Pons (tissue), 1 donor: ENCODE data around the gene NTF4.
"Not testable (repeated sequence)": the region's sequence is repeated elsewhere in the genome, so short reads cannot be mapped to it uniquely, and the experiment has no call there.

Experiments
- DNase-seq: peaks from one replicate; pipeline ENCODE4 v3.0.0-alpha.2; 2016; ENCODE audit warnings: low spot score

The NTF4 gene

GRCh38 chr19:49056902-49057596, 7.6 kb downstream of the NTF4 start:
- not testable (repeated sequence) for DNase-seq

DNA sequence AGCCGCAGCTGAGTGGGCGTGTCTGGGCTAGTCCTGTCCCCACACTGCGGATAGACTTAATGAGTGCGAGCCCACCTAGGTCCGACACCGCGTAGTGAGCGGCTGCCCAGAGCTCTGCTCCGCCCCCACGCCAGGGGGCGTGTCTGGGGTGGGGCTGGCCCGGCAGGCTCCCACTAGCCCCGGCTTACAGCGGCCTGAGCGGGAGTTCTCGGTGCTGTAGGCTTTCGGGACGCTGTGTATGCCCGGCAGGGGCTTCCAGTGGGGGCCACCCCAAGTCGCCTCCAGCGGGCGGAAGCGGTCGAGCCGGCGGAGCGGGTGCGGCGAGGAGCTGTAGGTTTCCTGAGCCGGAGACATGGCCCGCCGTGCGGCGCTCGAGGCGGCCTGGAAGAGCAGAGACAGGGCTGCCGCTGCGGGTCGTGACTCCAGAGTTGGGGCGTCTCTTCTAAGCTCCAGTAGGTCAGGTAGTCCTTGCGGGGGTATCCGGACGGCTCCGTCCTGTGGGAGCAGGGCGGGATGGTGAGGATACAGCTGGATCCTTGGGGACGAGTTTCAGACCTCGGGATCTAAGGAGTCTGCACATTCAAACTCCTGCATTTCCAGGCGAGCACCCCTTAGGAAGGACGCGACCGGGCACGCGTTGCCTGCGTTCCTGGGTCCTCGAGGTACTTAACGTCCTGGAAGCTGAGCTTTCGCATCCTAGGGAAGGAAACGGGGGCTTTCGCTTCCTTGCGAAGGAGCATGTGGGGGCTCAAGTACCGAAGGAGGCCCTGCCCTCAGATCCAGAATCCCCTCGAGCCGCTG, 8.3 kb downstream of the NTF4 start:
- peak; percentile 2 for DNase-seq

DNA sequence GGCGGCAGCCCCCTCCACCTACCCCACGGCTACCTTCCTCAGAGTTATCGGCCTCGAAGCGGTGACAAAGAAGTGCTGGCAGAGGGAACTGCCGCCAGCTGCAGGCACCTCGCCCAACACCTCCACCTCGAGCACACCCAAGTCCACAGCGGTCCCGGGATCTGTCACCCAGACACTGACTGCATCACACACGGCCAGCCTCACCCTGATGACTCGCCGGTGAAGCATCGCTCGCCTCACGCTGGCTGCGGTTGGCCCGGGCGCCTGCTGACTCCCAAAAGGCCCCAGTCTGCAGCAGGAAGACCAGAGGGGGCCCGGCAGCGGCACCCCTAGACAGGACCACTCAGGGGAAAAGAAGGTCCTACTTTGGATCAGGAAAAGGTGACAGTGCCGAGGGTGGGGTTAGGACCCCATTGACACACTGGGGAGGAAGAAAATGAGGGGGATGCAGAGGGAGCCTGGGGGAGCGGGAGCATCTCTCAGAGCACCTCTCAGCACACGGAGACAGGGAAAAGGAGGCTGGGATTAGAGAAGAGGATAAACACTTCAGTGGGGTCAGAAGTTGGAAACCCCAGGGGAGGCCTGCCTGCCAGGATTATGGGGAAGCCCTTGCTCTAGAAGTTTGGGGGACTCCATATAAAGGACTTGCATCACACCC, 14.1 kb downstream of the NTF4 start:
- not testable (repeated sequence) for DNase-seq

- DNase-seq: not testable (repeated sequence)
Observed at GRCh38 chr19:49049834-49050233, 14.8 kb downstream of the NTF4 start.

GRCh38 chr19:49049011-49049410, 15.6 kb downstream of the NTF4 start, which contains the start of gene CGB8:
Gene CGB8, minus strand, starts transcription at chr19:49049111. Its CDS starts 372 bp downstream, at chr19:49048739.
- not testable (repeated sequence) for DNase-seq

GRCh38 chr19:49043548-49043947, 21.1 kb downstream of the NTF4 start, which contains the start of gene CGB5:
Gene CGB5, plus strand, starts transcription at chr19:49043848. Its CDS starts 362 bp downstream, at chr19:49044210.
- DNase-seq: not testable (repeated sequence)

GRCh38 chr19:49042666-49043065, 22.0 kb downstream of the NTF4 start:
- DNase-seq: not testable (repeated sequence)

GRCh38 chr19:49042177-49042576, 22.4 kb downstream of the NTF4 start:
- no peak for DNase-seq

GRCh38 chr19:49039736-49040135, 24.9 kb downstream of the NTF4 start:
- not testable (repeated sequence) for DNase-seq

DNA sequence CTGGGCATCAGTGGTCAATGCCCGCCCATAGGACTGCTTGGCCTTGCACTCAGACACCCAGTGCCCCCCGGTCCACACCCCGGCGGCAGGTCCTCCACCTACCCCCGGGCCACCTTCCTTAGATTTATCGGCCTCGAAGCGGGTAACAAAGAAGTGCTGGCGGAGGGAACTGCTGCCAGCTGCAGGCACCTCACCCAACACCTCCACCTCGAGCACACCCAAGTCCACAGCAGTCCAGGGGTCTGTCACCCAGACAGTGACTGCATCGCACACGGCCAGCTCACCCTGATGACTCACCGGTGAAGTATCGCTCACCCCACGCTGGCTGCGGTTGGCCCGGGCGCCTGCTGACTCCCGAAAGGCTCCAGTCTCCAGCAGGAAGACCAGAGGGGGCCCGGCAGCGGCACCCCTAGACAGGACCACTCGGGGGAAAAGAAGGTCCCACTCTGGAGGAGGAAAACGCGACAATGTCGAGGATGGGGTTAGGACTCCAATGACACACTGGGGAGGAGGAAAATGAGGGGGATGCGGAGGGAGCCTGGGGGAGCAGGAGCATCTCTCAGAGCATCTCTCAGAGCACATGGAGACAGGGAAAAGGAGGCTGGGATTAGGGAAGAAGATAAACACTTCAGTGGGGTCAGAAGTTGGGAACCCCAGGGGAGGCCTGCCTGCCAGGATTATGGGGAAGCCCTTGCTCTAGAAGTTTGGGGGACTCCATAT, 25.9 kb downstream of the NTF4 start:
- not testable (repeated sequence) for DNase-seq

GRCh38 chr19:49038111-49038510, 26.5 kb downstream of the NTF4 start:
- not testable (repeated sequence) for DNase-seq

DNA sequence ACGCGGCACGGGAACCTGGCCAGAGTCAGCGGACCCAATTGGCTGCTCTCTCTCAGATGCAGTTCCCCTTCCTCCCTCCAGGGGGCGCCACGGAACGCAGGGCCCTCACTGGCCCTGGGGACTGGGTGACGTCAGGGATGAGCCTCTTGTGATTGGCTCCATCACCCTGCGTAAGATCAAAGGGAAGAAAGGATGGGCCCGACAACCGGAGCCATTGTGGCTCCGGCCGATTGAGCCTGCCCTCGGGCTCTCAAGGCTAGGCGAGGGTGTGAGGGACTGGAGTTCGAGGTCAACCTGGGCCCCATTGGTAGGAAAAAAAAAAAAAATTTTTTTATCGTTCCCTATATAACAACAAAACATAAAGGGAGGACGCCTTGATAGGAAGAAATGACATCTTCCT, 27.8 kb downstream of the NTF4 start, which contains the start of gene CGB1:
TSS of gene CGB1 (minus strand) at position 81 of the 400 bp plus-strand sequence. CDS start 184 bp downstream, outside the sequence.
- DNase-seq: not testable (repeated sequence)

DNA sequence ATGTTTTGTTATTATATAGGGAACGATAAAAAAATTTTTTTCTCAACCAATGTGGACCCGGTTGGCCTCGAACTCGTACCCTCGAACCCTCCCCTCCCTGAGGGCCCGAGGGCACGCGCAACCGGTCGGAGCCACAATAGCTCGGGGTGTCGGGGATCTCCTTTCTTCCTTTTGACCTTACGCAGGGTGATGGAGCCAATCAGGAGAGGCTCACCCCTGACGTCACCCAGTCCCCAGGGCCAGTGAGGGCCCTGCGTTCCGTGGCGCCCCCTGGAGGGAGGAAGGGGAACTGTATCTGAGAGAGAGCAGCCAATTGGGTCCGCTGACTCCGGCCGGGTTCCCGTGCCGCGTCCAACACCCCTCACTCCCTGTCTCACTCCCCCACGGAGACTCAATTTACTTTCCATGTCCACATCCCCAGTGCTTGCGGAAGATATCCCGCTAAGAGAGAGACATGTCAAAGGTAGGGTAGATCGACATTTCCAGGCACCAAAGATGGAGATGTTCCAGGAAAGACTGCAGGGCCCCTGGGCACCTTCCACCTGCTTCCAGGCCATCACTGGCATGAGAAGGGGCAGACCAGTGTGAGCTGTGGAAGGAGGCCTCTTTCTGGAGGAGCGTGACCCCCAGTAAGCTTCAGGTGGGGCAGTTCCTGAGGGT, 32.8 kb downstream of the NTF4 start, which contains the start of gene CGB2:
TSS of gene CGB2 (plus strand) at position 249 of the 660 bp plus-strand sequence. CDS start at position 455, 206 bp downstream.
- peak; percentile 17 for DNase-seq

DNA sequence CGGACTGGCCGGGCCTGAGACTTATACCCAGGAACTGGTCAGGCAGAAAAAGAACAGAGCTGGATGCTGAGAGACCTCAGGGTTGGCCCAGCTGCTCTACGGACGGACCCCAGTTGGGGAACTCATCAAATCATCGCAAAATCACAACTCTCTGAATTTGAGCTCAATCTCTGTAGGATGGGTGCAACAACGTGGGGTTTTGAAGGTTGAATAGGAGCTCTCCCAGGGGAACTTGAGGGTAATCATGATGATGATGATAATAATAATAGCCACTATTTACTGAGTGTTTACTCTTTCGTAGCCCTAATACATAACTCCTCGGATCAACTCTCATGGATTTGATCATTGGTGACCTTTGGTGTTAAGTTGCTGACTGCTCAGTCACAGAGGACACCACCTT, 34.3 kb downstream of the NTF4 start:
- DNase-seq: not testable (repeated sequence)

GRCh38 chr19:49029749-49030148, 34.9 kb downstream of the NTF4 start:
- not testable (repeated sequence) for DNase-seq

- not testable (repeated sequence) for DNase-seq
Observed at GRCh38 chr19:49028686-49029085, 35.9 kb downstream of the NTF4 start.

DNA sequence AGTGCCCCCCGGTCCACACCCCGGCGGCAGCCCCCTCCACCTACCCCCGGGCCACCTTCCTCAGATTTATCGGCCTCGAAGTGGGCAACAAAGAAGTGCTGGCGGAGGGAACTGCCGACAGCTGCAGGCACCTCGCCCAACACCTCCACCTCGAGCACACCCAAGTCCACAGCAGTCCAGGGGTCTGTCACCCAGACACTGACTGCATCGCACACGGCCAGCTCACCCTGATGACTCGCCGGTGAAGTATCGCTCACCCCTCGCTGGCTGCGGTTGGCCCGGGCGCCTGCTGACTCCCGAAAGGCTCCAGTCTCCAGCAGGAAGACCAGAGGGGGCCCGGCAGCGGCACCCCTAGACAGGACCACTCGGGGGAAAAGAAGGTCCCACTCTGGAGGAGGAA, 39.0 kb downstream of the NTF4 start:
- DNase-seq: not testable (repeated sequence)

- DNase-seq: not testable (repeated sequence)
Observed at GRCh38 chr19:49025088-49025487, 39.5 kb downstream of the NTF4 start.

DNA sequence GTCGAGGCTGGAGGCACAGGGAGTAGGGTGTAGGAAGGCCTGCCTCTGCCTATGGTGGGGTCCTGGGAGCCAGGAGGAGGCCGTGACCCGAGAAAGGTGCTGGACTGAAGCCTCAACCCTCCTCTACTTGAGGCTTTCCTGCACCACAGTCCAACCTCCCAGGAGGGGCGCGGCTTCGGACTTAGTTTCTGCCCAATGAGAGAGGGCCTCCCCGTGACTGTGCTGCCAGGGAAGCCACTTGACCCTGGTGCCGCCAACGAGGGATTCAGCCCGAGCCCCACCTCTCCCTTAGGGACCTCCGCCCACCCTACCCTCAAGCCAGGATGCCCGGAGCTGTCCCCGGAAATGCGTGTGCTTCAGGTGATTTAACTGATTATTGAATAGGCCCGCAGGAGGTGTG, 40.4 kb downstream of the NTF4 start, which contains the start of gene CGB3:
TSS of gene CGB3 (minus strand) at position 101 of the 400 bp plus-strand sequence. CDS start 362 bp downstream, outside the sequence.
- not testable (repeated sequence) for DNase-seq

- no peak for DNase-seq
Observed at GRCh38 chr19:49022116-49022515, 42.5 kb downstream of the NTF4 start.
